ENCODE measurements around the gene GPC5. TPM values are rescaled to one million over a fixed set of nuclear protein-coding genes. Genes with fewer than 3 reads are reported as not detected.
"Not testable (repeated sequence)": the region's sequence is repeated elsewhere in the genome, so short reads cannot be mapped to it uniquely, and the experiment has no call there.

The GPC5 gene
- total RNA-seq, 1 experiment from 2014 or later = 0.50 TPM

DNA sequence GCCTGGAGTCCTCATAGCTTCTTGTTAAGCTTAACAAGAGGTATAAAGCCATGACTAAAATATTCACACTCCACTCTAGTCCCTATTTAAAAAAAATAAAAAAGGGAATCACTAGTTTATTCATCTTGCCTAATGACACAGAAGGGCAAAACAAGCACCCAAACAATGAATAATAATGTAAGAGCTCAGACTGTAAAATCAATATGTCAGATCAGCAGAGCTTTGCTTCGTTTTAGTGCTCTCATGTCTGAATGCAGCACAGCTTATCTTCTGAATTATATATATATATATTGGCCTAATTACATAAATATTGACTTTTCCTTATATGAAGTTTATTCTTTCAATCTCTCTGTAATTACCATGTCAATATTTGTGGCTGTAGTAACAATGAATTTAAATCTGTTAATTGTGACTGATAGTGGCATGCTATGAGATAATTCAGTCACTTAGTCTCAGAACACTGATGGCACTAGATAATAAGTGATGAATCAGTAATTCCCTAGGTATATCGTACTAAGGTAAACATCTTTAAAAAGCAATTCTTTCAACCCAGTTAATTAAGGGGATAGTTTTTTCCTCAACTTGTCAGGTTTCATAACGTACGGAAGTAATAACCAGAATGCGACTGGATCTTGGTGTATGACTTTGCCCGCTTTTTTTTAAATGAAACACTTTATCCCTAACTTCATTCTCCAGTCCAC lies 1466.3 kb downstream of the GPC5 start:
- DNase-seq (ENCODE audit: low read depth, low spot score) = no peak
- in situ Hi-C loops (cut with HindIII; ENCODE audit: low pct_unique_long_range_greater_than_20kb, low sequenced_read_pairs) = no loop called here

DNA sequence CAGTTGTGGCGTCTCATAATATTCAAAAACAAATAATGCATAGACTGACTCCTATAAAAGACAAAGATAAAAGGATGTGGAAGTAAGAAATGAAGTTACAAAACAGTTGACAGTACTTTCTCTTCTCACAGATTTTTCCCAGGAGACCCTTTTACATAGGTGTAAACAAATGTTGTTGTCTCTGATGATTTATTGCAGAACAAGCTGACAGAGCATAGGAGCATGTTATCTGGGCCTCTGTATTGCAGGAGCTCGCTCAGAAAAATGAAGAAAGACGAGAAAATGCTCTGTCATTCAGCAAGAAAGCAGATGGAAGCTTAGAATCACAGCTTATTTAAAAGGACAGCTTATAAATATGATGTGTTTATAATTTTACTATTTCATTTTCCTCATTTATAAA lies 1474.6 kb downstream of the GPC5 start:
- DNase-seq (ENCODE audit: low read depth, low spot score) = no peak
- in situ Hi-C loops (cut with HindIII; ENCODE audit: low pct_unique_long_range_greater_than_20kb, low sequenced_read_pairs) = no loop called here

DNA sequence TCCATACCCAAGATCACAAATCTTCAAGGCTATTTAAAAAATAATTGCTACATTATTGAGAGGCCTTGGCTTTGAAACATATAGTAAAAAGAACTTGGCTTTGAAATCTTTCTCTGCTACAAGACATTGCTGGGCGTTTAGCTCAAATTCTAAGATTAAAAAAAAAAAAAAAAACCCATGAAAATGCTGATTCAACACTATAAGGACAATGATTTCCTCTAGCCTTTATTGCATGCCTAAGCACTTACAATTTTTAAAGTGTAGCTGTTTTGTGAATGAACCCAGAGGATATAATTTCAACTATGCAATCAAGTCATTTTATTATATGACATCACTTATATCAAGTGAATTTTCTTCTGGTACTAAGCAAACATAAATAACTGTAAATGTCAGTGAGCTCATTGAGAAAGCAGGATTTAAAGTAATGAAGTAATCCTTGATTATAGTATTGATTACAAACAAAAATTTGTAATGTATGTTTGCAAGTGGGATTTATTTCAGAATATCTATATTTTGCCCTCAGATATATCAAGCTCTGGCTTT lies 1488.2 kb downstream of the GPC5 start:
- no peak for DNase-seq (ENCODE audit: low read depth, low spot score)
- in situ Hi-C loops (cut with HindIII; ENCODE audit: low pct_unique_long_range_greater_than_20kb, low sequenced_read_pairs) = no loop called here

DNA sequence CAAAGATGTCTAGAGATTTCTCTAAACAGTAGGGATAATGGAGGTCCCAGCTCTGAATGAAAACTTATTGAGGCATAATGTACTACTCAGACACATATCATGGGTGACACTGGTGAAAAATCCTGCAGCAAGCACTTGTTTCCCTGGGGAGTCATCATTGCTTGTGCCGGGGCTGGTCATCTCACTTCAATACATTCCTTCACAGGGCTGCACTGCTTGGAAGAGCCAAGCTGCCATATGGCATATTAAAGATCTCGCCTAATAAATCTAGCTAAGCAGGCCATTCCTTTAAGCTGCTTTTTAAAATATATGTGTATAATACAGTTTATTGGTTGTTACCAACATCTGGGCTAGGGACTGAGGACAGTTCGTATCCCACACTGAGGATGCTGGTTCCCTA lies 1496.0 kb downstream of the GPC5 start:
- DNase-seq (ENCODE audit: low read depth, low spot score) = no peak
- in situ Hi-C loops (cut with HindIII; ENCODE audit: low pct_unique_long_range_greater_than_20kb, low sequenced_read_pairs) = no loop called here

DNA sequence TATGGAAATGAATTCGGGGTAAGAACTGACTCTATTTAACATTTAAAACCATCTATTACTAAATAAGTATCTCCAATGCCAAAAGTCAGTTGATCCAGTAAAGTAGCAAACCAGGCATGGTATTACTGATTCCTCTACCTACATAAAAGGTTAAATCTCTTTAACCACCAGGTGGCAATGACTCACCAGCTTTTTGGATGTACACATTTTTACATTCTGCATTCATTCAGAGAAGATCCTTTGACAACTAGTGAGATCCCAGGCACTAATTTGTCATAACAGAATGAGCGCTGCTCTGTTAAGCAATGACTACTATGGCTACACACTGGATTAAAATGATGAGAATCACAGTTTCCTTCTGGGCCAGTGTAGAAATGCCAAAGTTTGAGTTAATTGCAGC lies 1498.4 kb downstream of the GPC5 start:
- DNase-seq (ENCODE audit: low read depth, low spot score) = peak; percentile 28
- in situ Hi-C loops (cut with HindIII; ENCODE audit: low pct_unique_long_range_greater_than_20kb, low sequenced_read_pairs) = no loop called here

DNA sequence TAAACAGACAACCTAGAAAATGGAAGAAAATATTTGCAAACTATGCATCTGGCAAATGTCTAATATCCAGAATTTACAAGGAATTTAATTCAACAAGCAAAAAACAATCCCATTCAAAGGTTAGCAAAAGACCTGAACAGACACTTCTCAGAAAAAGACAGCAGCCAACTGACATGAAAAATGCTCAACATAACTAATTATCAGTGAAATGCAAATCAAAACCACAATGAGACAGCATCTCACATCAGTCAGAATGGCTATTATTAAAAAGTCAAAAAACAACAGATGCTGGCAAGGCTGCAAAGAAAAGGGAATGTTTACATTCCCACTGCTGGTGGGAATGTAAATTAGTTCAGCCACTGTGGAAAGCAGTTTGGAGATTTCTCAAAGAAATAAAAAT lies 1500.5 kb downstream of the GPC5 start:
- DNase-seq (ENCODE audit: low read depth, low spot score); in situ Hi-C loops (cut with HindIII; ENCODE audit: low pct_unique_long_range_greater_than_20kb, low sequenced_read_pairs): not testable (repeated sequence)

DNA sequence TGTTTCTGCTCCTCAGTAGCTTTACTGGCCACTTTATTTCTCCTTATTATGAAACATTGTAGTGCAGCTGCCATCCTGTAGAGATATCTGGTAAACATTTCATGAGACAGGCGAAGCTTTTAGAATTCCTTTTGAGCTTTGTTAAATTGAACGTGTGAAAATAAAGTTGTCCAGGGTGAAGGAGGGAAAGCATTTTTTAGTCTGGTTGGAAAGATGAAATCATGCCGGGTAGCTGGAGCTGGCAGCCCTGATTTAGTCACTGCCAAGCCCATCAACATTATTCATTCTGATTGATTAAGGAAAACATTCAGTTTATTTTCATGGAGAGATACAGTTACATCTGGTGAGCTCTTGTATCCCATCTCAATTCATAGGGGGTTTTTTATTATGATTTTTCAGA lies 1502.0 kb downstream of the GPC5 start:
- in situ Hi-C loops (cut with HindIII; ENCODE audit: low pct_unique_long_range_greater_than_20kb, low sequenced_read_pairs) = no loop called here
- DNase-seq (ENCODE audit: low read depth, low spot score) = no peak

DNA sequence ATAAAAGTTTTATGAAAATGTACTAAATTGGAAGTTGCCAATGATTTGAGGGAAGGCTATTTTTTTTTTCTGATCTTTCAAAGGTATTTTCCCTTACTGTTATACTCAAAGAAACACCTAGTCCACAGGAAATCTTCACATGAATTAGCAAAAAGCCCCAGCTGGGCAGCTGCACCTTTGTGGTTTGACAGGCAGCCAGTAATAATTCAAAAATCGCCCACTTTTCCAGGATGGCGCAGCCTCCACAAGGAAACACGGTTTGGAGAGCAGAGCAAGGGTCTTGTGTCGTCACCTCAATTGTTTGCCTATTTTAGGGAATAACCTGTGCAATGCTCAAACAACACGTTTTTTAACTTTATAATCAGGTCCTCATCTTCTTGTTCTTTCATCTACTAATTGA lies 1503.3 kb downstream of the GPC5 start:
- in situ Hi-C loops (cut with HindIII; ENCODE audit: low pct_unique_long_range_greater_than_20kb, low sequenced_read_pairs) = no loop called here
- DNase-seq (ENCODE audit: low read depth, low spot score) = no peak

DNA sequence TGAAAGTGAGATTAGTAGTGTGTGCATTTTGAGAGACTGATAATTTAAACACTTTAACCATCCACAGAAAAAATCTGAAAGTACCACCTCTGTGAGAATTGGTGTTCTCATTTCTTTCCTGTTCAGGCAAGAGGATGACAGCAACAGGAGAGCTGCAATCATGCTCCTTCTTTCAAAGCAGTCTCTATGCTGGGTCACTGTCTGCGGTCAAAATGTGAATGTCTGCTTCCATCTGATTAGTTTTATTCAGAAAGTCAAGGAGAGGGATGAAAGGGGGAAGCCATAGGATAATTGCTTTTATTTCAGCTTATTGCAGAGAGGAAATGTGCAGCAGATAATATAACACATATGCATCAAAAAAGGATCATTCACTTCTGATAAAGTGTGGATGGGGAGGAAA lies 1514.2 kb downstream of the GPC5 start:
- in situ Hi-C loops (cut with HindIII; ENCODE audit: low pct_unique_long_range_greater_than_20kb, low sequenced_read_pairs) = no loop called here
- no peak for DNase-seq (ENCODE audit: low read depth, low spot score)

DNA sequence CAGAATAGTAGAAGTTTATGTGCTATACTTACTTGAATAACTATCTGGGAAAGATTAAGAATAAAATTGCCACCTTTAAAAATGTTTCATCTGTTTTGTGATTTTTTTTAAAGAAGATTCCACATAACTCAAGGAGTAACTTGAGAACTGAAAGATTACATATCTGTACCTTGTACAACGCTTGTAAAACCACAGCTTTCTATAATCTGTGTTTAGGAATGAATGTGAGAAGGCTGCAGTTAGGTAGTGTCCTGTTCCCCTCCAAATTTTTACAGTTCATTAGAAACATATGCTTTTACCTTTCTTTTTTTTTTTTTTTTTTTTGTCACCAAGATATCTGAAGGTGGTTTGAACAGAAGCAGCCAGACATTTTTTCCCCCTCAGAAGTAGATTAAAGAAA lies 1515.4 kb downstream of the GPC5 start:
- no peak for DNase-seq (ENCODE audit: low read depth, low spot score)
- in situ Hi-C loops (cut with HindIII; ENCODE audit: low pct_unique_long_range_greater_than_20kb, low sequenced_read_pairs) = no loop called here

Small RNAs within 50 kb of the gene (small RNA-seq; reads per million reads assigned to genes)
- gene AL356737.1 (0 reads per million in 2 experiments), gene FABP5P4 (0 reads per million in 2 experiments), gene MIR548AS (0 reads per million in 2 experiments), gene RNU4ATAC3P (0 to 0.05 reads per million in 2 experiments)

Other genes with a start within 250 kb of the GPC5 start
- 9.1 and 9.8 TPM in 2 replicates for gene MIR17HG, start 50.9 kb upstream of the GPC5 start, total RNA-seq (2014; rRNA removed; shearing (Covaris generic))

Data from SK-MEL-5 (cell line).